CD14-positive monocyte (primary cell): ENCODE measurements around the gene SLC9A7. TPM values are rescaled to one million over a fixed set of nuclear protein-coding genes. Genes with fewer than 3 reads are reported as not detected.
A peak's percentile ranks its signal among the peaks of the same experiment; 100 is the strongest.

Experiments
- DNase-seq, 3 donors: peaks; one replicate each; pipeline ENCODE4 v3.0.0-alpha.2; 2011 to 2022
- H2AFZ ChIP-seq: 2 replicates; pipeline ENCODE4 v1.6.0; 2012; ENCODE audit warnings: mild to moderate bottlenecking, low read depth, low read length, inconsistent platforms; ENCODE audit not compliant: insufficient read depth, poor library complexity, severe bottlenecking
- H3K27ac ChIP-seq, 2 donors: 1 replicate in 1 of 2; 2 replicates in 1 of 2; pipeline ENCODE4 v1.5.1; 2012 to 2013; ENCODE audit warnings: low read length in 2 of 2, control low read depth in 1 of 2, inconsistent platforms in 1 of 2, low read depth in 1 of 2, mild to moderate bottlenecking in 1 of 2
- H3K27me3 ChIP-seq, 2 donors: one replicate each; pipeline versions ENCODE4 v1.6.0 to v1.6.1; 2011 to 2013; ENCODE audit warnings: low read length in 2 of 2; ENCODE audit not compliant: control insufficient read depth in 2 of 2, insufficient read depth in 2 of 2
- H3K36me3 ChIP-seq, 2 donors: replicated peaks in 1 of 2; 1 replicate in 1 of 2; 2 replicates in 1 of 2; pipeline versions ENCODE4 v1.5.1 to v1.6.1; 2012 to 2013; ENCODE audit warnings: low read length in 2 of 2, control low read depth in 1 of 2, inconsistent platforms in 1 of 2, mild to moderate bottlenecking in 1 of 2; ENCODE audit not compliant: insufficient read depth in 2 of 2, control insufficient read depth in 1 of 2
- H3K4me1 ChIP-seq, 2 donors: 1 replicate in 1 of 2; 2 replicates in 1 of 2; pipeline versions ENCODE4 v1.5.1 to v1.6.1; 2012 to 2013; ENCODE audit warnings: low read length in 2 of 2, control low read depth in 1 of 2, inconsistent platforms in 1 of 2, mild to moderate bottlenecking in 1 of 2, moderate library complexity in 1 of 2; ENCODE audit not compliant: insufficient read depth in 2 of 2, control insufficient read depth in 1 of 2
- H3K4me2 ChIP-seq: replicated peaks from 2 replicates; pipeline ENCODE3; 2012; ENCODE audit warnings: low read length, moderate library complexity, mild to moderate bottlenecking; ENCODE audit not compliant: poor library complexity, severe bottlenecking; ENCODE audit errors: extremely low read depth
- H3K4me3 ChIP-seq, 3 experiments: fragments of 200-600 bp in 1 of 3; sonication (generic) in 1 of 3; replicated peaks in 1 of 3; 1 replicate in 2 of 3; 2 replicates in 1 of 3; pipeline ENCODE4 v1.5.1; 2011 to 2013; ENCODE audit warnings: low read length in 3 of 3, mild to moderate bottlenecking in 3 of 3, control low read depth in 2 of 3, low read depth in 2 of 3, inconsistent platforms in 1 of 3, moderate library complexity in 1 of 3
- H3K79me2 ChIP-seq: 2 replicates; pipeline ENCODE4 v1.6.0; 2012; ENCODE audit warnings: mild to moderate bottlenecking, control low read depth, inconsistent platforms, low read length, moderate library complexity; ENCODE audit not compliant: insufficient read depth
- H3K9ac ChIP-seq: 2 replicates; pipeline ENCODE4 v1.6.0; 2017; ENCODE audit warnings: low read length, mild to moderate bottlenecking; ENCODE audit not compliant: insufficient read depth, poor library complexity, severe bottlenecking
- H3K9me3 ChIP-seq, 2 donors: replicated peaks in 1 of 2; 1 replicate in 1 of 2; 2 replicates in 1 of 2; pipeline versions ENCODE4 v1.5.1 to v1.6.1; 2012 to 2013; ENCODE audit warnings: low read length in 2 of 2, control low read depth in 1 of 2; ENCODE audit not compliant: control insufficient read depth in 1 of 2, insufficient read depth in 1 of 2
- H4K20me1 ChIP-seq: 2 replicates; pipeline ENCODE4 v1.6.0; 2012; ENCODE audit warnings: mild to moderate bottlenecking, low read length, control low read depth, moderate library complexity; ENCODE audit not compliant: insufficient read depth
- H3K27ac Mint-ChIP-seq, 7 donors: one replicate each; pipeline ENCODE4 v1.8.0; 2020; ENCODE audit warnings: mild to moderate bottlenecking in 7 of 7, mixed read lengths in 7 of 7, moderate library complexity in 6 of 7, inconsistent platforms in 2 of 7
- H3K27me3 Mint-ChIP-seq, 3 donors: one replicate each; pipeline ENCODE4 v1.8.0; 2021 to 2022; ENCODE audit warnings: low read depth in 3 of 3, mild to moderate bottlenecking in 3 of 3, mixed read lengths in 3 of 3, moderate library complexity in 3 of 3, inconsistent platforms in 1 of 3
- H3K36me3 Mint-ChIP-seq, 2 donors: one replicate each; pipeline ENCODE4 v1.8.0; 2020; ENCODE audit warnings: mixed read lengths in 2 of 2, inconsistent platforms in 1 of 2, mild to moderate bottlenecking in 1 of 2
- H3K4me1 Mint-ChIP-seq: one replicate; pipeline ENCODE4 v1.8.0; 2020; ENCODE audit warnings: mild to moderate bottlenecking, mixed read lengths
- H3K4me3 Mint-ChIP-seq, 2 donors: one replicate each; pipeline ENCODE4 v1.8.0; 2020; ENCODE audit warnings: mild to moderate bottlenecking in 2 of 2, mixed read lengths in 2 of 2, moderate library complexity in 1 of 2
- H3K9me3 Mint-ChIP-seq, 7 donors: one replicate each; pipeline ENCODE4 v1.8.0; 2020 to 2022; ENCODE audit warnings: mixed read lengths in 7 of 7, mild to moderate bottlenecking in 6 of 7, moderate library complexity in 6 of 7, inconsistent platforms in 2 of 7
- CTCF ChIP-seq: fragments of 200-600 bp; IDR thresholded peaks from one replicate; pipeline ENCODE4 v1.8.0; 2022; ENCODE audit warnings: antibody characterized with exemption, mild to moderate bottlenecking
- WGBS: methylation state at CpG from one replicate; pipeline ENCODE4 v1.1.5; 2013; ENCODE audit warnings: missing lambda C conversion rate; ENCODE audit not compliant: insufficient coverage; 5-methylcytosine and 5-hydroxymethylcytosine counted together
- intact Hi-C, 2 donors: fragments of 100-400 bp; cut with micrococcal nuclease; formaldehyde crosslinking; loops; one replicate each; pipeline versions ENCODE4 v1.15.0 to v1.15.1; 2023
- polyA plus RNA-seq, 3 donors: library from polyadenylated mRNA; depleted of rRNA in 1 of 3; unstranded in 2 of 3; stranded (reverse) in 1 of 3; fragments of 300-500 nt in 2 of 3; fragments of >200 nt in 1 of 3; fragmentation: Illumina TruSeq in 2 of 3; gene quantifications; 1 replicate in 2 of 3; 2 replicates in 1 of 3; pipeline ENCODE4 v1.2.3, GENCODE V29; 2012 to 2021

Gene SLC9A7
- polyA plus RNA-seq, 3 donors: 0.73 to 2.0 (median 1.0) TPM

- H3K79me2 ChIP-seq: no peaks in the 10 kb centered on the region
- peaks cover 8 to 10% of the 10 kb centered on the region in 2 donors for H3K4me1 ChIP-seq
- H3K27ac Mint-ChIP-seq: peak overlapping the region in 2 of 7 donors; percentile 15 to 48
- H3K27me3 Mint-ChIP-seq: peaks cover 0 to 9% (median 6%) of the 10 kb centered on the region in 3 donors
- no peak overlapping the region for H3K4me2 ChIP-seq
- no peak overlapping the region for H2AFZ ChIP-seq
- peaks cover 34% of the 10 kb centered on the region for H3K4me1 Mint-ChIP-seq
- H3K36me3 ChIP-seq: no peaks in the 10 kb centered on the region
- peaks cover 15% of the 10 kb centered on the region for H4K20me1 ChIP-seq
- no peak overlapping the region for H3K9ac ChIP-seq
- no peak for DNase-seq
- H3K27ac ChIP-seq: no peak overlapping the region
- WGBS: 100% methylated on average over 1 of the region's 6 CpGs
- peaks cover 0 to 4% (median 0%) of the 10 kb centered on the region in 7 donors for H3K9me3 Mint-ChIP-seq
- peaks cover 6 to 10% of the 10 kb centered on the region in 2 donors for H3K36me3 Mint-ChIP-seq
- no peaks in the 10 kb centered on the region for H3K9me3 ChIP-seq
- no peak overlapping the region for H3K4me3 ChIP-seq
- H3K4me3 Mint-ChIP-seq: no peak overlapping the region
- H3K27me3 ChIP-seq: no peaks in the 10 kb centered on the region
- TF ChIP-seq CTCF: no peak
- intact Hi-C loops: no loop called here
These were observed 178.3 kb downstream of the SLC9A7 start for GRCh38 chrX:46580613-46581012.

GRCh38 chrX:46579250-46579649, 179.7 kb downstream of the SLC9A7 start:
- Histone ChIP-seq H3K9me3 (peaks cover 0 to 4% of the 10 kb centered on the region in 2 donors), H3K9ac (no peak overlapping the region), H4K20me1 (peaks cover 15% of the 10 kb centered on the region), H3K79me2 (no peaks in the 10 kb centered on the region), H3K36me3 (no peaks in the 10 kb centered on the region), H3K4me2 (no peak overlapping the region), H3K27ac (no peak overlapping the region), H3K27me3 (peaks cover 0 to 7% of the 10 kb centered on the region in 2 donors), H3K4me3 (no peak overlapping the region), H2AFZ (no peak overlapping the region), H3K4me1 (peaks cover 19 to 22% of the 10 kb centered on the region in 2 donors)
- DNase-seq: no peak
- H3K4me1 Mint-ChIP-seq: peaks cover 38% of the 10 kb centered on the region
- peaks cover 6 to 10% of the 10 kb centered on the region in 2 donors for H3K36me3 Mint-ChIP-seq
- peaks cover 0 to 9% (median 1%) of the 10 kb centered on the region in 7 donors for H3K9me3 Mint-ChIP-seq
- no CpG with 5 or more reads among the region's 1 CpG for WGBS
- no peak for TF ChIP-seq CTCF
- intact Hi-C loops: loop anchor here in 1 of 2 donors (10.0 kb wide), 1 partner anchor 46 kb away; no protein-coding TSS in a partner anchor
- no peak overlapping the region for H3K27ac Mint-ChIP-seq
- peaks cover 0 to 18% (median 15%) of the 10 kb centered on the region in 3 donors for H3K27me3 Mint-ChIP-seq
- H3K4me3 Mint-ChIP-seq: no peak overlapping the region
